ENCODE data around the gene NHLH2.

The NHLH2 gene

GRCh38 chr1:115837740-115838421 lies 3.0 kb downstream of the NHLH2 start:
- H3K4me2 ChIP-seq (ENCODE audit: low read length), result no peak overlapping the region
- H3K4me3 ChIP-seq (ENCODE audit: low read length), result no peak overlapping the region

GRCh38 chr1:115837341-115837739 lies 3.6 kb downstream of the NHLH2 start:
- no peaks in the 10 kb centered on the region for H4K20me1 ChIP-seq (ENCODE audit: control insufficient read depth, insufficient read depth, low read depth, low read length)
- H3K4me3 ChIP-seq (ENCODE audit: low read length), result no peak overlapping the region
- TF ChIP-seq EZH2phosphoT487 (IDR thresholded peaks at IDR 0.05; ENCODE audit: borderline replicate concordance, low read length), result no peak
- H3K27me3 ChIP-seq (ENCODE audit: control insufficient read depth, low read length), result no peaks in the 10 kb centered on the region
- no peaks in the 10 kb centered on the region for H3K9me2 ChIP-seq (replicated peaks; ENCODE audit: control insufficient read depth, low read length)
- H3K79me2 ChIP-seq (ENCODE audit: control insufficient read depth, low read length), result no peaks in the 10 kb centered on the region
- H3K9me3 ChIP-seq (ENCODE audit: control insufficient read depth, insufficient read depth, low read length), result no peaks in the 10 kb centered on the region
- H3K27ac ChIP-seq (ENCODE audit: low read depth, low read length), result no peak overlapping the region
- no peaks in the 10 kb centered on the region for H3K36me3 ChIP-seq (ENCODE audit: control insufficient read depth, low read length)
- no peaks in the 10 kb centered on the region for H3F3A ChIP-seq (ENCODE audit: control insufficient read depth, insufficient read depth)
- no peak overlapping the region for H3K4me2 ChIP-seq (ENCODE audit: low read length)
- no peaks in the 10 kb centered on the region for H3K4me1 ChIP-seq (ENCODE audit: control insufficient read depth, low read length)

More at GRCh38 chr1:115837740-115838421, 3.0 kb downstream of the NHLH2 start:
- no peak overlapping the region for H3K27ac ChIP-seq (ENCODE audit: low read depth, low read length)
- H3F3A ChIP-seq (ENCODE audit: control insufficient read depth, insufficient read depth), result no peaks in the 10 kb centered on the region
- H3K79me2 ChIP-seq (ENCODE audit: control insufficient read depth, low read length), result no peaks in the 10 kb centered on the region
- no peaks in the 10 kb centered on the region for H3K4me1 ChIP-seq (ENCODE audit: control insufficient read depth, low read length)
- H3K9me2 ChIP-seq (replicated peaks; ENCODE audit: control insufficient read depth, low read length), result no peaks in the 10 kb centered on the region
- TF ChIP-seq CTCF (IDR thresholded peaks at IDR 0.05; ENCODE audit: low read depth, low read length, poor library complexity, severe bottlenecking), result no peak
- no peak for TF ChIP-seq EZH2phosphoT487 (IDR thresholded peaks at IDR 0.05; ENCODE audit: borderline replicate concordance, low read length)
- H3K36me3 ChIP-seq (ENCODE audit: control insufficient read depth, low read length), result no peaks in the 10 kb centered on the region
- H3K9me3 ChIP-seq (ENCODE audit: control insufficient read depth, insufficient read depth, low read length), result no peaks in the 10 kb centered on the region
- no peaks in the 10 kb centered on the region for H3K27me3 ChIP-seq (ENCODE audit: control insufficient read depth, low read length)
- no peaks in the 10 kb centered on the region for H4K20me1 ChIP-seq (ENCODE audit: control insufficient read depth, insufficient read depth, low read depth, low read length)

GRCh38 chr1:115833856-115834255 lies 7.1 kb downstream of the NHLH2 start:
- no peaks in the 10 kb centered on the region for H4K20me1 ChIP-seq (ENCODE audit: control insufficient read depth, insufficient read depth, low read depth, low read length)
- H3K27ac ChIP-seq (ENCODE audit: low read depth, low read length), result no peak overlapping the region

More at GRCh38 chr1:115833856-115834255, 7.1 kb downstream of the NHLH2 start:
- H3K4me1 ChIP-seq (ENCODE audit: control insufficient read depth, low read length), result no peaks in the 10 kb centered on the region
- H3K27me3 ChIP-seq (ENCODE audit: control insufficient read depth, low read length), result no peaks in the 10 kb centered on the region
- no peak overlapping the region for H3K4me2 ChIP-seq (ENCODE audit: low read length)
- H3K9me2 ChIP-seq (replicated peaks; ENCODE audit: control insufficient read depth, low read length), result no peaks in the 10 kb centered on the region
- no peaks in the 10 kb centered on the region for H3F3A ChIP-seq (ENCODE audit: control insufficient read depth, insufficient read depth)
- no peak overlapping the region for H3K4me3 ChIP-seq (ENCODE audit: low read length)
- no peaks in the 10 kb centered on the region for H3K36me3 ChIP-seq (ENCODE audit: control insufficient read depth, low read length)
- H3K9me3 ChIP-seq (ENCODE audit: control insufficient read depth, insufficient read depth, low read length), result no peaks in the 10 kb centered on the region
- TF ChIP-seq EZH2phosphoT487 (IDR thresholded peaks at IDR 0.05; ENCODE audit: borderline replicate concordance, low read length) (no peak), CTCF (IDR thresholded peaks at IDR 0.05; ENCODE audit: low read depth, low read length, poor library complexity, severe bottlenecking) (no peak)
- H3K79me2 ChIP-seq (ENCODE audit: control insufficient read depth, low read length), result no peaks in the 10 kb centered on the region
